ENCODE data around the gene ZNF521.

Gene ZNF521

DNA sequence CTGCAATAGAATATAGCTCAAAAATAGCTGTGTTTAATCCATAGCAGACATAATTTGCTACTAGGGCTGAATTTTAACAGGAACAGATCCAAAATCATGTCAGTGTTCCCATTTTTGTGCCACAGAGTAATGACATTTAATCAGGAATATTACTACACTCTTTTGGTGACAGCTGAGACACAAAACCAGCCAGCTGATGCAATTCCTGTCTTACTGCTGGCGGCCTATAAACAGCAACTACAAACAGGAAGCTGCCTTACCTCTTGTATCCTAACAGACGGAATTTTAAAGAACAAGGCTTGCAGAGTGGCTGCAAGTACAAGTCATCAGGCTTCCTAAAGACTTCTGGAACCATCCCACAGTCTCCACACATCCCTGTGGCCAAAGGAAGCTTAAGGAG is 218.1 kb downstream of the ZNF521 start:
- TF ChIP-seq EP300 (IDR thresholded peaks at IDR 0.05; ENCODE audit: borderline replicate concordance) = no peak
- TF ChIP-seq RAD21 (IDR thresholded peaks at IDR 0.05; ENCODE audit: low read depth) = no peak
- TF ChIP-seq TAF1 (IDR thresholded peaks at IDR 0.05; ENCODE audit: low read depth) = no peak
- TF ChIP-seq FOXM1 (IDR thresholded peaks at IDR 0.05; ENCODE audit: borderline replicate concordance, low read depth) = no peak
- TF ChIP-seq ZBTB7A (IDR thresholded peaks at IDR 0.05; ENCODE audit: low read depth) = no peak
- TF ChIP-seq CEBPB (IDR thresholded peaks at IDR 0.05) = no peak
- TF ChIP-seq REST (IDR thresholded peaks at IDR 0.05; ENCODE audit: low read depth) = no peak
- no peak for TF ChIP-seq EGR1 (IDR thresholded peaks at IDR 0.05)
- no peak for TF ChIP-seq CREB1 (IDR thresholded peaks at IDR 0.05; ENCODE audit: low read depth)
- no peak for TF ChIP-seq MAX (IDR thresholded peaks at IDR 0.05)
- TF ChIP-seq YY1 (IDR thresholded peaks at IDR 0.05; ENCODE audit: low read depth) = no peak
- no peak for TF ChIP-seq TCF12 (IDR thresholded peaks at IDR 0.05; ENCODE audit: low read depth)
- TF ChIP-seq NFIC (IDR thresholded peaks at IDR 0.05) = no peak
- TF ChIP-seq TEAD4 (IDR thresholded peaks at IDR 0.05) = no peak
- no peak for TF ChIP-seq USF1 (IDR thresholded peaks at IDR 0.05)

- TF ChIP-seq ZBTB7A (IDR thresholded peaks at IDR 0.05; ENCODE audit: low read depth) (no peak), TCF12 (IDR thresholded peaks at IDR 0.05; ENCODE audit: low read depth) (no peak), EP300 (IDR thresholded peaks at IDR 0.05; ENCODE audit: borderline replicate concordance) (no peak), CEBPB (IDR thresholded peaks at IDR 0.05) (no peak), REST (IDR thresholded peaks at IDR 0.05; ENCODE audit: low read depth) (no peak), USF1 (IDR thresholded peaks at IDR 0.05) (no peak), RAD21 (IDR thresholded peaks at IDR 0.05; ENCODE audit: low read depth) (no peak), NFIC (IDR thresholded peaks at IDR 0.05) (no peak), CREB1 (IDR thresholded peaks at IDR 0.05; ENCODE audit: low read depth) (no peak), MAX (IDR thresholded peaks at IDR 0.05) (no peak), TAF1 (IDR thresholded peaks at IDR 0.05; ENCODE audit: low read depth) (no peak), YY1 (IDR thresholded peaks at IDR 0.05; ENCODE audit: low read depth) (no peak), TEAD4 (IDR thresholded peaks at IDR 0.05) (no peak), EGR1 (IDR thresholded peaks at IDR 0.05) (no peak), FOXM1 (IDR thresholded peaks at IDR 0.05; ENCODE audit: borderline replicate concordance, low read depth) (no peak)
Measured at GRCh38 chr18:25132786-25133496, 219.0 kb downstream of the ZNF521 start.

DNA sequence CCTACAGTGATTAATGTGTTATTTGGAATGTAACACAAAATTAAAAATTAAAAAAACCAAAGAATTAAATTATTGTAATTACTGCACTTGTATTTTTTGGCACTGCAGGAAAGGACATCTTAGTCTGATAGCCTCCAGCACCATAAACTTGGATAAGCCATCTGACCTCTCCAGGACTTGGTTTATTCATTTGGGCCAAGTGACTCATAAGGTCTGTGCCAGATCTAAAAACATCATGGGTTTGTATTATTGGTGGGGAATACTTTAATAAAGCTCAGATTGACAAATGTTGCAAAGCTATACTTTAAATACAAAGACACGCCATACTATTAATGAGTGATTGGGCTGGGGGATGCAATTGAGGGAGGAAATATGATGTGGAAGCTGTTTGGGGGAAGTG is 225.2 kb downstream of the ZNF521 start:
- TF ChIP-seq TEAD4 (IDR thresholded peaks at IDR 0.05) = no peak
- TF ChIP-seq RAD21 (IDR thresholded peaks at IDR 0.05; ENCODE audit: low read depth) = no peak
- TF ChIP-seq EGR1 (IDR thresholded peaks at IDR 0.05) = no peak
- TF ChIP-seq USF1 (IDR thresholded peaks at IDR 0.05) = no peak
- no peak for TF ChIP-seq CEBPB (IDR thresholded peaks at IDR 0.05)
- TF ChIP-seq FOXM1 (IDR thresholded peaks at IDR 0.05; ENCODE audit: borderline replicate concordance, low read depth) = no peak
- no peak for TF ChIP-seq REST (IDR thresholded peaks at IDR 0.05; ENCODE audit: low read depth)
- no peak for TF ChIP-seq TCF12 (IDR thresholded peaks at IDR 0.05; ENCODE audit: low read depth)
- TF ChIP-seq NFIC (IDR thresholded peaks at IDR 0.05) = no peak
- TF ChIP-seq YY1 (IDR thresholded peaks at IDR 0.05; ENCODE audit: low read depth) = no peak
- TF ChIP-seq EP300 (IDR thresholded peaks at IDR 0.05; ENCODE audit: borderline replicate concordance) = no peak
- no peak for TF ChIP-seq ZBTB7A (IDR thresholded peaks at IDR 0.05; ENCODE audit: low read depth)
- TF ChIP-seq CREB1 (IDR thresholded peaks at IDR 0.05; ENCODE audit: low read depth) = no peak
- no peak for TF ChIP-seq MAX (IDR thresholded peaks at IDR 0.05)
- TF ChIP-seq TAF1 (IDR thresholded peaks at IDR 0.05; ENCODE audit: low read depth) = no peak
